AG04450 (cell line): ENCODE data around the gene RASD2. TPM values are rescaled to one million over a fixed set of nuclear protein-coding genes. Genes with fewer than 3 reads are reported as not detected.

Experiments
- CTCF ChIA-PET: fragments of 300-600, 350-600 bp; formaldehyde crosslinking; extraction: SDS; loops from one replicate; lab custom pipeline; 2022; ENCODE audit warnings: antibody characterized with exemption, inconsistent platforms; lab: Charles Lee
- POLR2A ChIA-PET: fragments of 350-600 bp; formaldehyde crosslinking; extraction: SDS; loops from one replicate; lab custom pipeline; 2021; ENCODE audit warnings: antibody characterized with exemption, inconsistent platforms; lab: Yijun Ruan, JAX
- DNase-seq: peaks from one replicate; pipeline ENCODE4 v3.0.0-alpha.2; 2011; ENCODE audit warnings: low read depth, low spot score
- H3K27ac ChIP-seq: one replicate; pipeline ENCODE4 v1.5.1; 2012; ENCODE audit warnings: low read depth, low read length, control low read depth
- H3K27me3 ChIP-seq: one replicate; pipeline ENCODE4 v1.6.0; 2012; ENCODE audit warnings: low read length; ENCODE audit not compliant: control insufficient read depth, insufficient read depth
- H3K4me3 ChIP-seq: 2 replicates; pipeline ENCODE4 v1.5.1; 2011; ENCODE audit warnings: mild to moderate bottlenecking, low read depth, low read length, control low read depth
- H3K9me3 ChIP-seq: 2 replicates; pipeline ENCODE4 v1.5.1; 2012; ENCODE audit warnings: low read length; ENCODE audit not compliant: control insufficient read depth, insufficient read depth
- polyA plus RNA-seq: library from polyadenylated mRNA; depleted of rRNA; stranded (reverse); fragments of >200 nt; gene quantifications from 2 replicates; pipeline ENCODE4 v1.2.3, GENCODE V29; 2011
- TF ChIP-seq, protein P1 (sequence below): IDR thresholded peaks from 2 replicates; pipeline ENCODE4 v1.5.1; 2011; ENCODE audit warnings: low read depth, low read length, control low read depth, inconsistent platforms

RASD2 gene
- polyA plus RNA-seq, 1 experiment, result 0.14 TPM

DNA sequence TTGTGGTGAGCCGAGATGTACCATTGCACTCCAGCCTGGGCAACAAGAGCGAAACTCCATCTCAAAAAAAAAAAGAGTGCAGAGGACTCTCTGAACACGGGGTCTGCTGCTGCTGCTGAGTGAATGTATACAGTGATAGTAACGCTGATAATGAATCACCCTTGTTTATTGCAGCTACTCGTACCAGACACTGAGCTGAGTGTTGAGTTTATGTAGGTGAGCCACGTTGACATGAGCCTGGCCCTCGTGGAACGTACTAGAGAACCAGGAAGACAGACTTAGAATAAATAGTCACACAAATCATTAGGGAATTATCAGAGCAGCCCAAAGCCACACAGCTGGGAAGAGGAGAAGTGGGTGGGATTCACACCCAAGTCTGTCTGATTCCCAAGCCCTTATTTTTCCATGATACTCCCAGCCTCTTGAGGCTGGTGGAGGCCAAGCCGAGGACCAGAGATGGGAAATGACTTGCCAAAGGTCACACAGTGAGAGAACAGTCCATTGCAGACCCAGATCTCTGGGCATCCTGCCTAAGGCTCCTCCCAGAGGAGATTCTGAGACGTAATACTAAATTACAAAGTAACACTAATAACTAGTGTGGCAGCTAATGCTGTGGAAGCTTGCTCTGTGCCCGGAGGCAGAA is 41.7 kb downstream of the RASD2 start:
- ChIA-PET POLR2A (interaction anchor here (1.2 kb wide), 1 partner anchor 151 kb away, joined by 3 read pairs; no protein-coding TSS in a partner anchor), CTCF (interaction anchor here (0.6 to 4.3 kb wide), 12 partner anchors 9 to 554 kb away, joined by 3 to 111 read pairs (median 3); no protein-coding TSS in a partner anchor)
- Histone ChIP-seq H3K9me3 (peaks cover 3% of the 10 kb centered on the region), H3K27ac (no peak overlapping the region), H3K27me3 (no peaks in the 10 kb centered on the region), H3K4me3 (no peak overlapping the region)
- TF ChIP-seq, protein P1, sequence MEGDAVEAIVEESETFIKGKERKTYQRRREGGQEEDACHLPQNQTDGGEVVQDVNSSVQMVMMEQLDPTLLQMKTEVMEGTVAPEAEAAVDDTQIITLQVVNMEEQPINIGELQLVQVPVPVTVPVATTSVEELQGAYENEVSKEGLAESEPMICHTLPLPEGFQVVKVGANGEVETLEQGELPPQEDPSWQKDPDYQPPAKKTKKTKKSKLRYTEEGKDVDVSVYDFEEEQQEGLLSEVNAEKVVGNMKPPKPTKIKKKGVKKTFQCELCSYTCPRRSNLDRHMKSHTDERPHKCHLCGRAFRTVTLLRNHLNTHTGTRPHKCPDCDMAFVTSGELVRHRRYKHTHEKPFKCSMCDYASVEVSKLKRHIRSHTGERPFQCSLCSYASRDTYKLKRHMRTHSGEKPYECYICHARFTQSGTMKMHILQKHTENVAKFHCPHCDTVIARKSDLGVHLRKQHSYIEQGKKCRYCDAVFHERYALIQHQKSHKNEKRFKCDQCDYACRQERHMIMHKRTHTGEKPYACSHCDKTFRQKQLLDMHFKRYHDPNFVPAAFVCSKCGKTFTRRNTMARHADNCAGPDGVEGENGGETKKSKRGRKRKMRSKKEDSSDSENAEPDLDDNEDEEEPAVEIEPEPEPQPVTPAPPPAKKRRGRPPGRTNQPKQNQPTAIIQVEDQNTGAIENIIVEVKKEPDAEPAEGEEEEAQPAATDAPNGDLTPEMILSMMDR, result no peak
- DNase-seq, result no peak

DNA sequence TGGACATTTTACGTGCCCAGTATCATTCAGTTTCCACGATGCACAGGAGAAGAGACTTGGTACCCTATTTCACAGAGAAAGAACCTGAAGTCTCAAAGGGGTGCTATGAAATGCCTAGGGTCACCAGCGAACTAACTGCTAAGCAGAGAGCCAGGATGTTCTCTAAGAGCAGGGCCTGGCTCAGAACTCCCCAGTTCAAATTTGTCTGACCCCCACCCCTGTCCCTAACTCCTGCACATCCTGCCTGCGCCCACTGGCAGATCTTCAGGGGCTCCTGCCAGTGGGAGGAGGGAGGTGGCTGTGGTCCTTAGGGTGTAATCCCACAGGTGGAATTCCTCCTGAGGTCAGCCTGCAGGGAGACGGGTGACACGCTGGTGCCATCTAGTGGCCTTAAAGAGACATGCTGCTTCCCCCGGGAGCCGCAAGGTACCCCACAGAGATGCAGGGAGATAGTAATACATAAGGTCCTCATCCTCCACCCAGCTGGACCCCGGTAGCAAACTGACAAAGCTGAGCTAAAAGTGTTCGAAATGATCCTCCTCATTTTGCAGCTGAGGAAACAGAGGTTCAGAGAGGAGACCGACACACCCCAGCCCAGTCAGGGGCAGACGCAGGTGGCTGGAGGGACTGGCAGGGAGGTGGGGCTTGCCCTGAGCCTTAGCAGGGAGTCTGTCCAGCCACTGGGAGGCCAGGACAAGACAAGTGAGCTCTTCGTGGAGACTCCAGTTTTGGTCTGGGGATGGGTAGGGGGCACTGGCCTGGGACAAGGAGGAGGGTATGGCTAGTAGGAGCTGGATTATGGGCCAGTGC is 42.4 kb downstream of the RASD2 start:
- Histone ChIP-seq H3K9me3 (peaks cover 3% of the 10 kb centered on the region), H3K27ac (no peak overlapping the region), H3K4me3 (no peak overlapping the region), H3K27me3 (no peaks in the 10 kb centered on the region)
- CTCF ChIA-PET, result interaction anchor here (0.6 to 4.3 kb wide), 27 partner anchors 9 to 553 kb away, joined by 3 to 111 read pairs (median 3); no protein-coding TSS in a partner anchor
- no peak for DNase-seq
- POLR2A ChIA-PET, result interaction anchor here (1.2 kb wide), 1 partner anchor 152 kb away, joined by 3 read pairs; no protein-coding TSS in a partner anchor
- TF ChIP-seq, protein P1, result peak; percentile 94

DNA sequence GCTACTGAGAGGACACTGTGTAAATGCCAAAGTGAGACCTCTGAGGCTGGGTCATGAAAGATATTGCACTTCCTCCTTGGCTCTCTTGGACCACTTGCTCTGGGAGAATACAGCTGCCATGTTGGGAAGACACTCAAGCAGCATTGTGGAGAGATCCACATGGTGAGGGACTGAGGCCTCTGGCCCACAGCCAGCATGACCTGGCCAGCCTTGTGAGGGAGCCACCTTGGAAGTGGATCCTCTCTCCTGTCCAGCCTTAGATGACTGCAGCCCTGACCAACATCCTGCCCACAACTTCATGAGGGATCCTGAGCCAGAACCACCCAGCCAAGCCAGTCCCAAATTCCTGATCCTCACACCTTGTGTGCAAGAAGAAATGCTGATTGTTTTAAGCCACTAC is 46.1 kb downstream of the RASD2 start:
- H3K9me3 ChIP-seq, result peaks cover 3% of the 10 kb centered on the region; the same call in 1 of the 2 replicates
- TF ChIP-seq, protein P1, result no peak
- H3K27me3 ChIP-seq, result no peaks in the 10 kb centered on the region
- POLR2A ChIA-PET, result no interaction called here
- no peak for DNase-seq
- CTCF ChIA-PET, result no interaction called here
- H3K4me3 ChIP-seq, result no peak overlapping the region
- H3K27ac ChIP-seq, result no peak overlapping the region

DNA sequence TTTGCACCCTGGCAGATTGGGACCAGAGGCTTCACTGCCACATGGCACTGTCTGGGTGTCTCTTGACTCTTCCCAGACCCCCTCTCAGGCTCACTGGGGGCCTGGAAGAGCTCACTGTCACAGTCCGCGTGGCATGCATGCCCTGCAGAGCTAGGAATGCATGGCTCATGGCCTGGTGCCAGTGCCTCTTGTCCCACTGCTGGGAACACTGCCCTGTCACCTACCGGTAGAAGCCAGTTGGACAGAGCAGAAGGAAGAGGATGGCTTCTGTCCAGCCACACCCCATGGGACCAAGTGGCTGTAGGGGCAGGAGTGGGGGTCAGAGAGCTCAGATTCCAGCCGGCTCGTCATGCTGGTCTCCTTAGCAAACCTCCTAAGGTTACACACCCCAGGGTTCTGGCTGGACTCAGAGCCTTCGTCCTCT is 46.8 kb downstream of the RASD2 start:
- CTCF ChIA-PET, result no interaction called here
- H3K4me3 ChIP-seq, result no peak overlapping the region
- TF ChIP-seq, protein P1, result no peak
- DNase-seq, result no peak
- no peaks in the 10 kb centered on the region for H3K27me3 ChIP-seq
- no peak overlapping the region for H3K27ac ChIP-seq
- POLR2A ChIA-PET, result no interaction called here
- peaks cover 3% of the 10 kb centered on the region; the same call in 1 of the 2 replicates for H3K9me3 ChIP-seq
